ENCODE data around the gene ATXN2.

DNA sequence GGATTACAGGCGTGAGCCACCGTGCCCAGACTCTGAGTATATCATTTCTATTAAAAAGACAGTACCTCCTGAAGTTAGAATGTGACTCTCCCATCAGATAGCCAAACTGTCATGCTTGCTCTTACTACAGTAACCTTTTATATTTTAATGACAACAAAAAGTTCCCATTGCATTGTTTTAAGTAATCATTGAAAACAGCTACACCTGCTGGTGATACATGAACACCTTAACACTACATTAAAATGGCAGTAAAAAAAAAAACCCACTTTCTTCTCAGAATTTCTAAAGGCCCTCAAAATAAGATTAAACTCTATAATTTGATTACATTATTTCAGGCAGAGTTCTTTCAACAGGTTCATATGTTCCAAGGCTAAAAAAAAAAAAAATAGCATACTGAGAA lies 116.7 kb downstream of the ATXN2 start:
- TF ChIP-seq, protein P1, sequence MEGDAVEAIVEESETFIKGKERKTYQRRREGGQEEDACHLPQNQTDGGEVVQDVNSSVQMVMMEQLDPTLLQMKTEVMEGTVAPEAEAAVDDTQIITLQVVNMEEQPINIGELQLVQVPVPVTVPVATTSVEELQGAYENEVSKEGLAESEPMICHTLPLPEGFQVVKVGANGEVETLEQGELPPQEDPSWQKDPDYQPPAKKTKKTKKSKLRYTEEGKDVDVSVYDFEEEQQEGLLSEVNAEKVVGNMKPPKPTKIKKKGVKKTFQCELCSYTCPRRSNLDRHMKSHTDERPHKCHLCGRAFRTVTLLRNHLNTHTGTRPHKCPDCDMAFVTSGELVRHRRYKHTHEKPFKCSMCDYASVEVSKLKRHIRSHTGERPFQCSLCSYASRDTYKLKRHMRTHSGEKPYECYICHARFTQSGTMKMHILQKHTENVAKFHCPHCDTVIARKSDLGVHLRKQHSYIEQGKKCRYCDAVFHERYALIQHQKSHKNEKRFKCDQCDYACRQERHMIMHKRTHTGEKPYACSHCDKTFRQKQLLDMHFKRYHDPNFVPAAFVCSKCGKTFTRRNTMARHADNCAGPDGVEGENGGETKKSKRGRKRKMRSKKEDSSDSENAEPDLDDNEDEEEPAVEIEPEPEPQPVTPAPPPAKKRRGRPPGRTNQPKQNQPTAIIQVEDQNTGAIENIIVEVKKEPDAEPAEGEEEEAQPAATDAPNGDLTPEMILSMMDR (IDR thresholded peaks at IDR 0.05) = no peak
- TF ChIP-seq POLR2A (IDR thresholded peaks at IDR 0.05) = no peak
